GM18870 (cell line): Measurements from ENCODE around the gene SH3BGR.
"Not testable (repeated sequence)": the region's sequence is repeated elsewhere in the genome, so short reads cannot be mapped to it uniquely, and the experiment has no call there.

Experiments
- ATAC-seq: cut with Tn5 transposase; IDR thresholded peaks from one replicate; pipeline ENCODE4 v1.9.1; 2021; ENCODE audit warnings: moderate library complexity; ENCODE audit not compliant: unreplicated experiment

Gene SH3BGR

GRCh38 chr21:39540367-39540766 lies 88.6 kb downstream of the SH3BGR start:
- ATAC-seq: not testable (repeated sequence)

GRCh38 chr21:39542736-39543135 lies 91.0 kb downstream of the SH3BGR start:
- ATAC-seq: no peak

GRCh38 chr21:39546522-39546921 lies 94.8 kb downstream of the SH3BGR start:
- no peak for ATAC-seq

- ATAC-seq: no peak
Observed at GRCh38 chr21:39552856-39553255, 101.1 kb downstream of the SH3BGR start.

GRCh38 chr21:39553331-39553730 lies 101.6 kb downstream of the SH3BGR start:
- ATAC-seq: no peak

- ATAC-seq: no peak
Observed at GRCh38 chr21:39555911-39556590, 104.3 kb downstream of the SH3BGR start.

- ATAC-seq: no peak
Observed at GRCh38 chr21:39559511-39559910, 107.7 kb downstream of the SH3BGR start.

- no peak for ATAC-seq
Observed at GRCh38 chr21:39561140-39561539, 109.4 kb downstream of the SH3BGR start.

- ATAC-seq: no peak
Observed at GRCh38 chr21:39562791-39563770, 111.3 kb downstream of the SH3BGR start.

GRCh38 chr21:39564200-39564599 lies 112.4 kb downstream of the SH3BGR start:
- no peak for ATAC-seq
